Measurements from ENCODE around the gene TJP1.

DNA sequence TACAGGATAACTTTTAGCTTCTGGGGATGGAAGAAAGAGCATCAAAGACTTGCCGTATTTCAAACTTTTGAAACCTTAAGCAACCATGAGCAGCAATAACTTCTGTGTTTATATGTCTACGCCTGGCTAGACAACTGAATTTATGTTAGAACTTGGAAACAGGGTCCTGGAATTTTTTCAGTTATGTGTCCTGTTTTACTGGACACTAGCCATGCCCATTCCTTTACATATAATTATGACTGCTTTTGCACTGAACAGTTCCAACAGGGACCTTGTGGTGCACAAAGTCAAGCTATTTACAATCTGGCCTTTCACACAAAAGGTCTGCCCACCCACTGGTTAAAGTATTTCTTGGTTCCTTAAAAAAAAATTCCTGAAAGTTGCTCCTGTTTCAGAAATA, 37.1 kb downstream of the TJP1 start:
- no peak for TF ChIP-seq CTCF (IDR thresholded peaks at IDR 0.05)
- no peak for TF ChIP-seq ZFX (IDR thresholded peaks at IDR 0.05; ENCODE audit: borderline replicate concordance)

Measured in 22Rv1 (cell line).